ENCODE measurements around the gene CSNK1D.
"Not testable (repeated sequence)": the region's sequence is repeated elsewhere in the genome, so short reads cannot be mapped to it uniquely, and the experiment has no call there.

The CSNK1D gene

DNA sequence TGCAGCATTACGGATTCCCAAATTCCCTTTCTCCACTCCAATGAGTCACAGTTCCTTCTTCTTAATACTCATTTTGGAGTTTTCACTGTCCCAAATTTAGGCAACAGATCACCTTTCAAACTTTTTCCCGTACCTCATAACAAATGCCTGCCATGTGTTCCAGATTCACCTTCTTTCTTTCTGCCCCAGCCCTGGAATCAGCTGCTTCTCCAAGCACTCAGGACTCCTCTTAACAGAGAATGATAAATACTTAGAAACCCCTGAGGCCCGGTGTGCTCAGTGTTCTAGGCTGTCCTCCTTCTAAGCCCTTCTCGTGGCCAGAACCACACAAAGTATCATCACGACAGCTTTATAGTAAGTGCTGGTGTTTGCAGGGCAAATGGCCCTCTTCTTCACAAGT lies 14.9 kb downstream of the CSNK1D start:
- no peak for DNase-seq
- intact Hi-C loops (cut with DNase I), result no loop called here

GRCh38 chr17:82257473-82257872 lies 16.0 kb downstream of the CSNK1D start:
- peak in 8 of 10 donors; percentile 56 to 96 (median 76) for DNase-seq
- intact Hi-C loops (cut with DNase I), result no loop called here

GRCh38 chr17:82256242-82256885 lies 17.1 kb downstream of the CSNK1D start:
- intact Hi-C loops (cut with DNase I), result no loop called here
- peak in 1 of 10 donors; percentile 12 for DNase-seq

DNA sequence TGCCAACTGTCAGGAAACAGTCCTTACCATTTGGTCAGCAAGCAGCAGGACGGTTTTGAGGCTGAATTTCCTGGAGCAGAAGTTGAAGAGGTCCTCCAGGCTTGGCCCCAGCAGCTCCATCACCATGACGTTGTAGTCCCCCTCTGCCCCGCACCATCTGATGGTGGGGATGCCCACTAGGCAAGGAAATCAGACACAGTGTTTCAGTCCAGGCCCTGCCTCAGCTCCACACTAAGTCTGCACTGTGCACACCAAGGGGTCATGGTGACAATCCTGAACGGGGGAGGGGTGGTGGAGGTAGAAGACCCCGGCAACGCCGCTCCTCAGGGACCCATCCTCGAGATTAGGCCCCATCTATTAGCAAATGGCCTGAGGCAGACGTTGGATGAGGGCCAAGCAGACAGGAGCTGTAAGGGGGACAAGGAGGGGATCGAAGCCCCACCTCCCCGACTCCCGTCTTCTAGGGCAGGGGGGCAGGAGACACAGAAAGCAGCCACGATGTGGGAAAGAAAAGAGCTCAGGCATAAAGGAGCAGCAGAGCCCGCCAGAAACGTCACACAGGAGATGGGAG lies 18.0 kb downstream of the CSNK1D start:
- intact Hi-C loops (cut with DNase I), result no loop called here
- DNase-seq, result peak in 1 of 10 donors; percentile 20

- intact Hi-C loops (cut with DNase I), result not testable (repeated sequence)
- DNase-seq, result peak in 1 of 10 donors; percentile 57
Observed at GRCh38 chr17:82254746-82255145, 18.8 kb downstream of the CSNK1D start.

DNA sequence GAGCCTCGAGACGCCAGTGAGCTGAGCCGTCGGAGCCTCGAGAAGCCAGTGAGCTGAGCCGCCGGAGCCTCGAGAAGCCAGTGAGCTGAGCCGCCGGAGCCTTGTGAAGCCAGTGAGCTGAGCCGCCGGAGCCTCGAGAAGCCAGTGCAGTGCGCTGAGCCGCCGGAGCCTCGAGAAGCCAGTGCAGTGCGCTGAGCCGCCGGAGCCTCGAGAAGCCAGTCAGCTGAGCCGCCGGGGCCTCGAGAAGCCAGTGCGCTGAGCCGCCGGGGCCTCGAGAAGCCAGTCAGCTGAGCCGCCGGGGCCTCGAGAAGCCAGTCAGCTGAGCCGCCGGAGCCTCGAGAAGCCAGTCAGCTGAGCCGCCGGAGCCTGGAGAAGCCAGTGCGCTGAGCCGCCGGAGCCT lies 19.4 kb downstream of the CSNK1D start:
- peak in 1 of 10 donors; percentile 56 for DNase-seq
- intact Hi-C loops (cut with DNase I), result not testable (repeated sequence)

DNA sequence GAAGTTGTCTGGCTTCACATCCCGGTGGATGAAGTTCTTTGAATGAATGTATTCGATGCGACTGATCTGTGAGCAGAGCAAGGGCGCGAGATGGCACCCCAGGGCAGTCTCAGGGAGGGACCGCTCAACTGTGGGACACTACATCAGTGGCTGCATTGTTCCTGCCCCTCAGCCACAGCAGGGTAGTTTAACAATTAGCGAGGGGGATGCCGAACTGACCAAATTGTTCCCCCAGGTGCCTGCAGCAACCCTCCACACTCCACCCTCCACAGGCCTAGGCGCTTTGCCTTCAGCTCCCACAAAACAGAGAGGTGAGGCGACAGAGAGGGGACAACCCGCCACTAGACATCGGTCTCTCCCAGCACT lies 20.3 kb downstream of the CSNK1D start:
- DNase-seq, result peak in 1 of 10 donors; percentile 19
- intact Hi-C loops (cut with DNase I), result no loop called here

DNA sequence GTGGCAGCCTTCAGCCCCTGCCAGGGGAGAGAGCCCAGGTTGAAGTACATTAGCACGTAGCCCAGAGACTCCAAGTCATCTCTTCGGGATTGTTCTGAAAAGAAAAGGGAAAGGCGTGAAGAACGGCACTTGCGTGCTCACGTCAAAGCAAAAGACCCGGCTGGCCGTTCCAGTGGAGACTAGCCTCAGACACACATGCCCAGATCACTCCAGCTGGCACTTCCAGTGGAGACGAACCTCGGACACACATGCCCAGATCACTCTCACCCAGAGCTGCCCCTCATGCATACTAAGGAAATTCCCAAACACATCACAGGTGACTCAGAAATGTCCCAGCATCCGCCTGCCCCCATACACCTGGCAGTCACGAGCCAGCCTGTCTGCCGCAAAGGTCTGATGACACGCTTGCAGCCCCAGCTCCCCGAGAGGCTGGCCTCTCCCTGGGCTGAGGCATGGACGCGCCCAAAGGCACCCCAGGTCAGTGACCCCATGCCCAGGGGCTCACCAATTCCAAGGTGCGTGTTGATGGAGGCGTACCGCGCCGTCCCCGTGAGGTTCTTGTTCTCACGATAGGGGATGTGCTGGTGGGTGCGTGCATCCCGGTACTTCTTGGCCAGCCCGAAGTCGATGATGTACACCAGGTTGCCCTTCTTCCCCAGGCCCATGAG lies 20.9 kb downstream of the CSNK1D start:
- intact Hi-C loops (cut with DNase I), result no loop called here
- peak in 1 of 10 donors; percentile 39 for DNase-seq

DNA sequence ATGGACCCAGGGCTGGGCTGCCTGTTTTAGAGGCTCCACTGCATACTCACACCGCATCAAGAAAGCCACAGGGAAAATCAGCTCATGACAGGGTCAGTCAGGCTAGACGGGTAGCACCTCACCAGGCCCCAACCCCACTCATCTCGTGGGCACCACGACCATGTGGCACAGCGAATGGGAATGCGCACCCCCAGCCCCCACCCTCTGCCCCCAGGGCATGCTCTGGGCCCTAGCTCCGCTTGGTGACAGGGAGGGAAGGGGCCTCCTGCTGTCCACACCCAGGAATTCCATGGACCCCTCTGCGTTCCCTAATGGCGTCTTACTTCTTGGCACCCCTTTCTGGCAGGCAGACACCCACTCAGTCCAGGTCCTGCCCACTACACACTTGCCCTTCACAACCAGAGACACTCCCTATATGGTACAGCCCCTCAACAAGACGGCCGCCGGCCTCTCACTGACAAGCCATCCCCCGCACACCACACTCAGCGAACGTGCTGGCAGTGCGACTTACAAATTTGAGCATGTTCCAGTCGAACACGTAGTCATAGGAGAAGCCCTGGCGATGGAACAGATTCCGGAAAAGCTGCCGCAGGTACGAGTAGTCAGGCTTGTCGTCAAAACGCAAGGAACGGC lies 22.5 kb downstream of the CSNK1D start:
- intact Hi-C loops (cut with DNase I), result no loop called here

GRCh38 chr17:82249896-82250581 lies 23.5 kb downstream of the CSNK1D start:
- peak in 1 of 10 donors; percentile 56 for DNase-seq
- intact Hi-C loops (cut with DNase I), result loop anchor here (10.0 kb wide), 2 partner anchors 45 to 165 kb away; partner anchors contain the start of genes HEXD and OGFOD3

More for the DNA sequence above, 22.5 kb downstream of the CSNK1D start:
- DNase-seq, result peak in 1 of 10 donors; percentile 75

DNA sequence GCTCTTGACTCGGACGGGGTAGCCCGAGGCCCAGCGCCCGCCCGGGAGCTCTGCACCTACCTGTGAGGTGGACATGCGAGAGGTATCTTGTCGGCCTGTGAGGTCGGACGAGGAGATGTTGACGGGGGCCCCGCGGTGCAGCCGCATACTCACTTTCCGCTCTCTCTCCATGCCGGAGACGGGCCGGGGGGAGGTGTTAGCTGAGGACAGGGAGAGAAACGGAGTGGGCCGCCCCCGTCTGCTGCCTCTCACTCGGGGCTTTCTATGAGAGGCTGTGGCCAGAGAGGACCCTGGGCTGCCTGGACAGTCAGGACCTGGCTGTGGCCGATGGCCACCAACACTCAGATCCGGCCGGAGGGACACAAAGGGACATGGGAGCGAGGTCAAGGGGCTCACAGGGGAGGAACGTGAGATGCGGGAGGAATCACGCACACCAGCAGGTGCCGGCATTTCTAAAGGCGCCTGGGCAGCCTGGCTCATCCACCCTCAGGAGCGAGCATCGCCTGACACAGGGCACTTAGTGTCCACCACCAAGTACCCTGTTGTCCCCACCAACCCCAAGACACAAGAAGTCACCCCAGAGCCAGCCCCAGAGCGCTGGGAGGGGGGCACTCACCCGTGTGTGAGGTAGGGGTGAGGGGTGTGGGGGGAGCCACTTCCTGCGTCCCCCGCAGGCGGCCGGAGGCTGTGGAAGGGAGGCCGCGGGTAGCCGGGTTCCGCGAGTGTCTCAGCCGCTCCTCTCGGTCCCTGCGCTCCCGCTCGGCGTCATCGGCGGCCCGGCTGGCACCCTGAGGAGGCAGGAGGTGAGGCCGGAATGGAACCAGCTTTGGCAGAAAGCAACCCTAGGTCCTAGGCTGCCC lies 24.5 kb downstream of the CSNK1D start:
- peak in 2 of 10 donors; percentile 15 to 62 for DNase-seq
- intact Hi-C loops (cut with DNase I), result loop anchor here (10.0 kb wide), 2 partner anchors 46 to 166 kb away; partner anchors contain the start of genes HEXD and OGFOD3

GRCh38 chr17:82247856-82248671 lies 25.4 kb downstream of the CSNK1D start:
- intact Hi-C loops (cut with DNase I), result loop anchor here (10.0 kb wide), 2 partner anchors 47 to 167 kb away; partner anchors contain the start of genes HEXD and OGFOD3
- DNase-seq, result peak in 1 of 10 donors; percentile 60

DNA sequence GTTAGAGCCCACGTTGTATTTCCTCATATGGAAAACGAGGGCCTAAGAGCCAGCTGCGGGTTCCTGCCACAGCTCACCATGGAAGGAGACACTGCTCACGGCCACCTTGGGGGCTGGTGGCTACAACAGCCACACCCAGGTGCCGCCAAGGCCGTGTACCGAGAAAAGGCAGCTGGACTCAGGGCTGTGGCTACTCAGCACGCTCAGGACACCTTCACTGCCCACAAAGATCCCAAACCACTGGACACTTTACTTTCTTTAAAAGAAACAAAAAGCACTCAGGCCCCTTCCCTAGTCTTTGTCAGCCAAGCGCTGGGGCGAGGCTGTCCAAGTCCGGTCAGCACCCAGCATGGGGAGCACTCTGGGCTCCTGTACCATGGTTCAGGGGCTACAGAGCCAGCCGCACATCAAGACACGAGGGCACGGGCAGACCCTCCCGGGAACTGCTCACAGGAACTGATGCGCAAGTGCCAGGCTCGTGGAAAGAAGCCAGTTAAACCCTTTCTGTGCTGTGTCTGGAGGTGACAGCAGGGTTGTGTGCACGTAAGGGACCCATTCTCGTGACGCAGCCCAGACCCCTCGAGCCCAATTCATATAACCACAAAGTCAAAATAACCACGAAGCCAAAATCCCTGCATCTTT lies 26.2 kb downstream of the CSNK1D start:
- peak in 1 of 10 donors; percentile 61 for DNase-seq
- intact Hi-C loops (cut with DNase I), result loop anchor here (10.0 kb wide), 2 partner anchors 47 to 167 kb away; partner anchors contain the start of genes HEXD and OGFOD3

DNA sequence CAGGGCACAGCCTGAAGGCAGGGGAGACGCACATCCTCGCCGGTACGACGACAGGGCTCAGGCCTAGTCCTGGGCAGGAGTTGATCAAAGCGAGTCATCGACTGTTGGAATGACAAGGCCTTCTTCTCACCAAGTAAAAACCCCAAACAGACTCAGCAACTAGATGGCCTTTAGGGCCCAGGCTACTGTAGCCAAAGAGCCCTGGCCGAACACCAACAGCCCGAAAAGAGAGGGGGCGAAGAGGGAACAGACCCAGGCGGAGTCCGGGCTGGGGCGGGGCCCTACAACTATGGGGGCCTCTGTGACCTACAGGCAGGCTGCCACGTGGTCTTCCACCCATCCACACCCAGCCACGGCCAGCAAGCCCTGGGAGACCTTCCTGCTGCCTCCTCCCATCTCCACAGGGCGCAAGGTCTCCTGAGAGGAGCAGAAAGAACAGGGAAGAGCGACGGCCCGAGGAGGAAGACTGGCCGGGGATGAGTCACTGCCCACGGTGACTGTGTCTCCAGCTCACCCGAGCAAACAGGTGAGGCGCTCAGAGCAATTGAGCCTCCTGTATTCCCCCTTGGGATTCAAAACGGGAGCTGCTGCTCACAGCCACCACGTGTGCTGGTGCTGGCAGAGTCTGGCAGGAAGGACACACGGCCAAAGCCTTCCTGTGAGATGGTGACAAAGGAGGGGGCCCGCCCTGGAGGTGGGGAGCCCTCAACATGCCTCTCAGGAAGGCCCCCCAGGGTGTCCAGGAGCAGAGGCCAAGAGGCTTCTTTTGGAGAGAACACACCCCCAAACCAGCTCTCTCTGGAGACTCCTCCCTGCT lies 26.9 kb downstream of the CSNK1D start:
- intact Hi-C loops (cut with DNase I), result loop anchor here (10.0 kb wide), 2 partner anchors 48 to 168 kb away; partner anchors contain the start of genes HEXD and OGFOD3

GRCh38 chr17:82246040-82246364 lies 27.5 kb downstream of the CSNK1D start:
- intact Hi-C loops (cut with DNase I), result loop anchor here (10.0 kb wide), 2 partner anchors 49 to 169 kb away; partner anchors contain the start of genes HEXD and OGFOD3
- DNase-seq, result peak in 1 of 10 donors; percentile 41

More for the DNA sequence above, 26.9 kb downstream of the CSNK1D start:
- peak in 1 of 10 donors; percentile 68 for DNase-seq

DNA sequence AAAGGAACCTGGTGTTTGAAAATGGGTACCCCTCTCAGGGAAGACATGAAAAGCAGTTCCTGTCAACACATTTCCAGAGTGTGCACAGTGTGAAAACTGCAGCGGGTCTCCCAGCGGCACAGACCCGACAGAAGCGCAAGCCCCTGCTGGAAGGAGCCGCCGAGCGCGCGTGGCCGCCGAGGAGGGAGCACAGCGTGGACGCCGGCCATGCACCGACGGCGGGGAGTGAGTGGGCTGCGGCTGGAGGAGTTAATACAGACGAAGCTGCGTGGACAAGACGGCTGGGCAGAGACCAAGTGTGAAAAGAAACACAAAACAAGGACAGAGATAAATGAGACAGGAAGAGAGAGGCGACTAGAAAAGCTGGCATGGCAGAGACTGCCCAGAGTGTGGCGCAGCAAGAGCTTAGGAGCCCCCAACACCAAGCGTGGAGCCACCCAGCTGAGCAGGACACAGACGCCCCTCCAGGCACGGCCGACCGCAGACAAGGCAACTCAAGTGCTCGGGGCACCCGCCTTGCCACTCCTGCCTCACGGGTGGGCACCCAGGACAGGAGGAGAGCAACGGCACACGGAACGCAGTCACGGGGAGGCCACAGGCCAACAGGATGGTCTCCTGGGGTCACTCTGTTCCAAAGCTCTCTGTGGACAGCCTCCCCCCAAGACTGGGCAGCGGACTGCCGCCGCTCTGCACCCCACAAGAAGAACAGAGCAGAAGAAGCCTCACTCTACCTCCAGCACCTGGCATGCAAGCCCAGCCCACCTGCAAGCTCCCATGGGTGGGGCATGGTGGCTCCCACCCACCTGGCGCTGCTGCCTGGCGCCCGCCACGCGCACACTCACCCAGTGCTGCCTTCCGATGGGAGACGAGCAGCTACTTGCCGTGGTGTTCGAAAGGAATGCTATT lies 28.1 kb downstream of the CSNK1D start:
- DNase-seq, result peak in 1 of 10 donors; percentile 77
- intact Hi-C loops (cut with DNase I), result loop anchor here (10.0 kb wide), 2 partner anchors 49 to 169 kb away; partner anchors contain the start of genes HEXD and OGFOD3

Data from posterior cingulate gyrus (tissue), 11 donors.